Fibroblast of lung (primary cell): ENCODE measurements around the gene SPPL2B. TPM values are rescaled to one million over a fixed set of nuclear protein-coding genes. Genes with fewer than 3 reads are reported as not detected.
A peak's percentile ranks its signal among the peaks of the same experiment; 100 is the strongest.
"Not testable (repeated sequence)": the region's sequence is repeated elsewhere in the genome, so short reads cannot be mapped to it uniquely, and the experiment has no call there.

Experiments used
- DNase-seq, 2 donors: peaks; one replicate each; pipeline versions ENCODE4 v3.0.0 to v3.0.0-alpha.2; 2010; ENCODE audit warnings: low read depth in 2 of 2
- H2AFZ ChIP-seq: 2 replicates; pipeline ENCODE4 v1.5.1; 2012; ENCODE audit warnings: low read length, control low read depth, inconsistent platforms
- H3K27ac ChIP-seq: 2 replicates; pipeline ENCODE4 v1.5.1; 2011; ENCODE audit warnings: low read length, control low read depth; ENCODE audit not compliant: insufficient read depth
- H3K27me3 ChIP-seq: 2 replicates; pipeline ENCODE4 v1.5.1; 2011; ENCODE audit warnings: mild to moderate bottlenecking, low read length; ENCODE audit not compliant: control insufficient read depth, insufficient read depth
- H3K36me3 ChIP-seq: 2 replicates; pipeline ENCODE4 v1.5.1; 2011; ENCODE audit warnings: low read length; ENCODE audit not compliant: control insufficient read depth, insufficient read depth
- H3K4me1 ChIP-seq: 2 replicates; pipeline ENCODE4 v1.5.1; 2011; ENCODE audit warnings: low read length; ENCODE audit not compliant: control insufficient read depth, insufficient read depth; ENCODE audit errors: extremely low read depth
- H3K4me2 ChIP-seq: 2 replicates; pipeline ENCODE4 v1.5.1; 2011; ENCODE audit warnings: low read length, control low read depth; ENCODE audit not compliant: insufficient read depth; ENCODE audit errors: extremely low read depth
- H3K4me3 ChIP-seq, 4 experiments: fragments of 200-600 bp in 1 of 4; sonication (generic) in 1 of 4; replicated peaks in 1 of 4; 2 replicates each; pipeline ENCODE4 v1.5.1; 2011 to 2016; ENCODE audit warnings: low read length in 4 of 4, low read depth in 3 of 4, mild to moderate bottlenecking in 3 of 4, control low read depth in 2 of 4, inconsistent platforms in 1 of 4, mixed read lengths in 1 of 4; ENCODE audit not compliant: insufficient read depth in 1 of 4; ENCODE audit errors: control extremely low read depth in 1 of 4
- H3K79me2 ChIP-seq: 2 replicates; pipeline ENCODE4 v1.5.1; 2012; ENCODE audit warnings: mild to moderate bottlenecking, low read length, inconsistent platforms; ENCODE audit not compliant: control insufficient read depth, insufficient read depth
- H3K9ac ChIP-seq: 2 replicates; pipeline ENCODE4 v1.5.1; 2011; ENCODE audit warnings: mild to moderate bottlenecking, low read length, control low read depth; ENCODE audit not compliant: insufficient read depth
- H3K9me3 ChIP-seq: 2 replicates; pipeline ENCODE4 v1.5.1; 2012; ENCODE audit warnings: low read depth, low read length; ENCODE audit not compliant: control insufficient read depth, insufficient read depth
- H4K20me1 ChIP-seq: 2 replicates; pipeline ENCODE4 v1.5.1; 2011; ENCODE audit warnings: low read length; ENCODE audit not compliant: control insufficient read depth, insufficient read depth; ENCODE audit errors: extremely low read depth
- CTCF ChIP-seq, 2 donors: IDR thresholded peaks in 1 of 2; conservative IDR thresholded peaks in 1 of 2; 1 replicate in 1 of 2; 2 replicates in 1 of 2; pipeline ENCODE4 v1.5.1; 2011 to 2012; ENCODE audit warnings: low read length in 2 of 2, control low read depth in 1 of 2, inconsistent platforms in 1 of 2, low read depth in 1 of 2, mild to moderate bottlenecking in 1 of 2
- EZH2 ChIP-seq: IDR thresholded peaks from 2 replicates; pipeline ENCODE4 v1.5.1; 2012; ENCODE audit warnings: low read length, control low read depth, mild to moderate bottlenecking; ENCODE audit errors: missing control alignments
- polyA minus RNA-seq: library from RNA; depleted of rRNA, polyadenylated mRNA; stranded (reverse); fragments of >200 nt; gene quantifications from 2 replicates; pipeline ENCODE4 v1.2.3, GENCODE V29; 2011; ENCODE audit warnings: low replicate concordance
- polyA plus RNA-seq, 2 donors: library from polyadenylated mRNA; depleted of rRNA in 1 of 2; stranded (reverse) in 1 of 2; unstranded in 1 of 2; fragments of >200 nt; gene quantifications; 2 replicates each; pipeline ENCODE4 v1.2.1, GENCODE V29; 2011 to 2012; ENCODE audit warnings: missing spikeins in 1 of 2
- total RNA-seq: library from RNA; depleted of rRNA; stranded (reverse); fragments of >200 nt; gene quantifications from 2 replicates; pipeline ENCODE4 v1.2.1, GENCODE V29; 2014

SPPL2B gene
- 18.0 and 23.8 TPM in 2 replicates for total RNA-seq
- 10.7 and 16.0 TPM in 2 replicates for polyA plus RNA-seq
- polyA plus RNA-seq (2012): 24.0 and 29.0 TPM in 2 replicates
- 12.3 and 27.6 TPM in 2 replicates for polyA minus RNA-seq

DNA sequence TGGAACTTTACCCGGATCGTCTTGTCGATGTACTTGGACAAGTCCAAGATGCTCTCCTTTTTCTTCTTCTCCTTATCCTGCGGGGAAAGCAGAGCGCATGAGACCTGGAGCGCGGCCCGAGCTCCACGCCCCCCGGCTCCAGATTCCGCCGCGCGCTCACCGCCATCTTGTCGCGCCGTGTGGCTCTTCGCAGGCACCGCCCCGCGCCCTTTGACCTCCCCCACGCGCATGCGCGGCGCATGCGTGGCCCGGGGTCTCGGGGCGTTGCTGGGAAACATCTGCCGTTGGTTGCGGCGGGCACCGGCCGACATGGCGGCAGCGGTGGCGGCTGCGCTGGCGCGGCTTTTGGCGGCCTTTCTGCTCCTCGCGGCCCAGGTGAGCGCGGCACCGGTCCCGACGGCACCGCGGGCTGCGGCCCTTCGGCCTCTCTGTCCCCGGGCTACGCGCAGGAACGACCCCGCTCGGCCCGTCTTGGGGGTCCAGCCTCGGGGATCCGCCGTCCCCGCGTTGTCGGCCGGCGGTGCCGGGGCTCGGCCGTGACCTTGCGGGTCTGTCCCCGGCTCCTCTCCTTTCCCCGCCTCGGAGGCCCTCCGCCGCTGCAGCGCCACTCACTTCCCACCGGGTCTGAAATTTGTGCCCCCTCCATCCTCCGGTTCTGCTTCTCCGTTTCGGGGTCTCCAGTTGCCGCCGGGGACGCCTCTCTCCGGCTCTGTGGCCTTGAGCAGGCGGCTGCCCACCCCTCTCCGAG, at the start of gene SPPL2B, which contains the start of gene LSM7:
SPPL2B (plus strand) TSS at position 284 of the 748 bp plus-strand sequence; CDS start at position 310, 26 bp downstream.
LSM7 (minus strand) TSS at position 186 of the 748 bp plus-strand sequence; CDS start at position 166, 20 bp downstream.
- H2AFZ ChIP-seq: peak within 1 kb of the TSS; percentile 87
- H4K20me1 ChIP-seq: no peaks in the 10 kb centered on the region
- H3K9ac ChIP-seq: peak within 1 kb of the TSS; percentile 90
- H3K4me3 ChIP-seq: peak within 1 kb of the TSS; percentile 66 to 95 (median 82)
- peak; percentile 77 to 86 for DNase-seq
- no peaks in the 10 kb centered on the region for H3K27me3 ChIP-seq
- peaks cover 13% of the 10 kb centered on the region for H3K36me3 ChIP-seq
- peak within 1 kb of the TSS; percentile 99 for H3K4me2 ChIP-seq
- peaks cover 5% of the 10 kb centered on the region for H3K4me1 ChIP-seq
- peak within 1 kb of the TSS; percentile 57 for H3K27ac ChIP-seq
- no peaks in the 10 kb centered on the region for H3K9me3 ChIP-seq
- peaks cover 54% of the 10 kb centered on the region for H3K79me2 ChIP-seq
- no peak for TF ChIP-seq EZH2
- TF ChIP-seq CTCF (conservative IDR thresholded peaks at IDR 0.05 in 1 of 2, IDR thresholded peaks at IDR 0.05 in 1 of 2; ENCODE audit: low read depth in 1 of 2, low read length in 2 of 2): no peak

- Histone ChIP-seq H2AFZ (no peak overlapping the region), H3K9me3 (no peaks in the 10 kb centered on the region), H3K36me3 (no peaks in the 10 kb centered on the region), H3K4me3 (no peak overlapping the region), H3K4me2 (no peak overlapping the region), H3K27ac (no peak overlapping the region), H3K9ac (no peak overlapping the region), H4K20me1 (no peaks in the 10 kb centered on the region), H3K79me2 (no peaks in the 10 kb centered on the region), H3K4me1 (no peaks in the 10 kb centered on the region), H3K27me3 (no peaks in the 10 kb centered on the region)
- TF ChIP-seq CTCF (conservative IDR thresholded peaks at IDR 0.05 in 1 of 2, IDR thresholded peaks at IDR 0.05 in 1 of 2; ENCODE audit: low read depth in 1 of 2, low read length in 2 of 2): no peak
- TF ChIP-seq EZH2: no peak
- DNase-seq: no peak
These were observed 47.7 kb upstream of the SPPL2B start for GRCh38 chr19:2280633-2281264.

- DNase-seq, H3K9me3 ChIP-seq, H4K20me1 ChIP-seq, H3K27me3 ChIP-seq, H3K9ac ChIP-seq, H3K79me2 ChIP-seq, H3K36me3 ChIP-seq, H3K4me1 ChIP-seq, H2AFZ ChIP-seq, H3K27ac ChIP-seq: not testable (repeated sequence)
- Histone ChIP-seq H3K4me3 (peak overlapping the region in 1 of 4 experiments; percentile 33), H3K4me2 (peak overlapping the region; percentile 44)
These were observed 47.0 kb upstream of the SPPL2B start for GRCh38 chr19:2281265-2282061.
